HCT116 (cell line): ENCODE measurements around the gene KCNH6. TPM values are rescaled to one million over a fixed set of nuclear protein-coding genes. Genes with fewer than 3 reads are reported as not detected.

Source experiments
- ATAC-seq: fragments of 200-7000 bp; cut with Tn5 transposase; 2 replicates; pipeline ENCODE4 v1.9.1; 2020; ENCODE audit warnings: mild to moderate bottlenecking, moderate library complexity
- BruUV-seq: library from RNA; stranded (reverse); fragments of 400-500 nt; replicated peaks from 2 replicates; lab custom pipeline; 2021; lab: Mats Ljungman, UMichigan
- CTCF ChIA-PET: fragments of 300-600 bp; sonication (Branson Sonifier 250); formaldehyde crosslinking; loops from one replicate; lab custom pipeline; 2021; ENCODE audit warnings: antibody characterized with exemption; lab: Charles Lee
- POLR2A ChIA-PET: fragments of 300-600, 350-600 bp; sonication (Branson Sonifier 250); formaldehyde crosslinking; loops from one replicate; lab custom pipeline; 2021; ENCODE audit warnings: antibody characterized with exemption; lab: Charles Lee
- RAD21 ChIA-PET, 2 experiments: fragments of 300-600 bp; sonication (Branson Sonifier 250); formaldehyde crosslinking; loops; one replicate each; lab custom pipeline; 2023; ENCODE audit warnings: low total read pairs in 2 of 2; ENCODE audit not compliant: uncharacterized antibody in 2 of 2, unreplicated experiment in 2 of 2, low non-redundant PET in 1 of 2; lab: Charles Lee
- DNase-seq: peaks from one replicate; pipeline ENCODE4 v3.0.0-alpha.2; 2010; ENCODE audit warnings: low read depth, low spot score
- H2AFZ ChIP-seq: fragments of 200-600 bp; shearing (Covaris generic), sonication (generic); 2 replicates; pipeline ENCODE4 v1.6.1; 2017; ENCODE audit warnings: low read depth, mixed run types, mixed read lengths, antibody characterized with exemption, low read length; ENCODE audit not compliant: poor library complexity, severe bottlenecking
- H3K27ac ChIP-seq: 2 replicates; pipeline ENCODE4 v1.5.1; 2012; ENCODE audit warnings: low read depth, low read length
- H3K27me3 ChIP-seq: fragments of 200-600 bp; sonication (generic); 2 replicates; pipeline ENCODE4 v1.6.1; 2016; ENCODE audit warnings: mixed run types, low read length, mixed read lengths; ENCODE audit not compliant: insufficient read depth
- H3K36me3 ChIP-seq, 2 experiments: fragments of 200-500 bp in 1 of 2; fragments of 200-600 bp in 1 of 2; sonication (Bioruptor generic) in 1 of 2; sonication (generic) in 1 of 2; 2 replicates each; pipeline versions ENCODE4 v1.5.1 to v1.6.1; 2014 to 2016; ENCODE audit warnings: low read length in 2 of 2, inconsistent platforms in 1 of 2, mixed read lengths in 1 of 2, mixed run types in 1 of 2; ENCODE audit not compliant: insufficient read depth in 2 of 2, control insufficient read depth in 1 of 2
- H3K4me1 ChIP-seq, 2 experiments: fragments of 200-600 bp in 1 of 2; sonication (generic) in 1 of 2; 2 replicates each; pipeline versions ENCODE4 v1.5.1 to v1.6.1; 2012 to 2017; ENCODE audit warnings: low read length in 2 of 2, inconsistent platforms in 1 of 2, mild to moderate bottlenecking in 1 of 2, mixed read lengths in 1 of 2, mixed run types in 1 of 2, moderate library complexity in 1 of 2; ENCODE audit not compliant: insufficient read depth in 2 of 2, control insufficient read depth in 1 of 2
- H3K4me2 ChIP-seq: fragments of 200-600 bp; sonication (generic); 2 replicates; pipeline ENCODE4 v1.6.1; 2017; ENCODE audit warnings: mixed run types, low read length, mixed read lengths
- H3K4me3 ChIP-seq, 2 experiments: fragments of 200-600 bp in 1 of 2; sonication (generic) in 1 of 2; replicated peaks in 1 of 2; 2 replicates each; pipeline ENCODE4 v1.5.1; 2011 to 2016; ENCODE audit warnings: low read length in 2 of 2, control low read depth in 1 of 2, low read depth in 1 of 2, mild to moderate bottlenecking in 1 of 2, mixed read lengths in 1 of 2, mixed run types in 1 of 2
- H3K79me2 ChIP-seq: fragments of 200-600 bp; sonication (generic); 2 replicates; pipeline ENCODE4 v1.6.1; 2017; ENCODE audit warnings: mild to moderate bottlenecking, mixed run types, low read length, moderate library complexity, mixed read lengths; ENCODE audit not compliant: insufficient read depth
- H3K9ac ChIP-seq: fragments of 200-600 bp; sonication (generic); 2 replicates; pipeline ENCODE4 v1.6.1; 2016; ENCODE audit warnings: low read length, mixed read lengths
- H3K9me2 ChIP-seq: fragments of 200-600 bp; sonication (generic), shearing (Covaris generic); 2 replicates; pipeline ENCODE4 v1.6.1; 2017; ENCODE audit warnings: mixed run types, mild to moderate bottlenecking, moderate library complexity; ENCODE audit not compliant: insufficient read depth
- H3K9me3 ChIP-seq, 2 experiments: fragments of 200-500 bp in 1 of 2; fragments of 200-600 bp in 1 of 2; sonication (Bioruptor generic) in 1 of 2; sonication (generic) in 1 of 2; 2 replicates each; pipeline ENCODE4 v1.6.1; 2014 to 2017; ENCODE audit warnings: low read length in 2 of 2, mixed read lengths in 2 of 2, inconsistent platforms in 1 of 2, low read depth in 1 of 2, mild to moderate bottlenecking in 1 of 2, mixed run types in 1 of 2, moderate library complexity in 1 of 2; ENCODE audit not compliant: control insufficient read depth in 1 of 2, insufficient read depth in 1 of 2
- H4K20me1 ChIP-seq: fragments of 200-600 bp; sonication (generic), shearing (Covaris generic); 2 replicates; pipeline ENCODE4 v1.6.1; 2017; ENCODE audit warnings: mixed run types, mild to moderate bottlenecking, moderate library complexity; ENCODE audit not compliant: insufficient read depth
- ATF3 ChIP-seq: IDR thresholded peaks from 2 replicates; pipeline ENCODE4 v1.6.1; 2012
- CEBPB ChIP-seq: IDR thresholded peaks from 2 replicates; pipeline ENCODE4 v1.6.1; 2012; ENCODE audit warnings: low read depth
- CTCF ChIP-seq, 3 experiments: fragments of 200-600 bp in 1 of 3; sonication (generic) in 1 of 3; IDR thresholded peaks in 2 of 3; conservative IDR thresholded peaks in 1 of 3; 2 replicates each; pipeline ENCODE4 v1.5.1; 2012 to 2017; ENCODE audit warnings: low read depth in 2 of 3, low read length in 2 of 3, antibody characterized with exemption in 1 of 3, borderline replicate concordance in 1 of 3, control low read depth in 1 of 3, mild to moderate bottlenecking in 1 of 3, mixed read lengths in 1 of 3, mixed run types in 1 of 3, moderate library complexity in 1 of 3; ENCODE audit not compliant: insufficient read depth in 1 of 3
- EGR1 ChIP-seq: IDR thresholded peaks from 2 replicates; pipeline ENCODE4 v1.6.1; 2012; ENCODE audit warnings: low read depth
- ELF1 ChIP-seq: IDR thresholded peaks from 2 replicates; pipeline ENCODE4 v1.6.1; 2012; ENCODE audit warnings: low read depth, borderline replicate concordance
- EZH2 ChIP-seq: fragments of 200-600 bp; sonication (generic); IDR thresholded peaks from 2 replicates; pipeline ENCODE4 v1.6.1; 2017; ENCODE audit warnings: antibody characterized with exemption, mixed run types
- FOSL1 ChIP-seq: IDR thresholded peaks from 2 replicates; pipeline ENCODE4 v1.6.1; 2012; ENCODE audit warnings: low read depth
- JUND ChIP-seq: IDR thresholded peaks from 2 replicates; pipeline ENCODE4 v1.6.1; 2012
- MAX ChIP-seq: IDR thresholded peaks from 2 replicates; pipeline ENCODE4 v1.6.1; 2012
- POLR2A ChIP-seq: IDR thresholded peaks from 2 replicates; pipeline ENCODE4 v1.7.0; 2011; ENCODE audit warnings: borderline replicate concordance; ENCODE audit not compliant: insufficient read depth, insufficient read length; ENCODE audit errors: extremely low read depth
- RAD21 ChIP-seq: IDR thresholded peaks from 2 replicates; pipeline ENCODE4 v1.6.1; 2012; ENCODE audit warnings: low read depth, mild to moderate bottlenecking
- REST ChIP-seq: IDR thresholded peaks from 2 replicates; pipeline ENCODE4 v1.6.1; 2012; ENCODE audit warnings: low read depth
- SIN3A ChIP-seq: IDR thresholded peaks from 2 replicates; pipeline ENCODE4 v1.6.1; 2012; ENCODE audit warnings: low read depth
- SP1 ChIP-seq: IDR thresholded peaks from 2 replicates; pipeline ENCODE4 v1.6.1; 2012; ENCODE audit warnings: low read depth
- SRF ChIP-seq: IDR thresholded peaks from 2 replicates; pipeline ENCODE4 v1.6.1; 2012; ENCODE audit warnings: low read depth
- TCF7L2 ChIP-seq: IDR thresholded peaks from 2 replicates; pipeline ENCODE4 v1.7.0; 2011; ENCODE audit warnings: borderline replicate concordance, inconsistent platforms; ENCODE audit not compliant: insufficient read depth, insufficient read length; ENCODE audit errors: extremely low read depth
- YY1 ChIP-seq: IDR thresholded peaks from 2 replicates; pipeline ENCODE4 v1.6.1; 2011; ENCODE audit warnings: low read length, low read depth, moderate library complexity, mild to moderate bottlenecking; ENCODE audit not compliant: insufficient replicate concordance; ENCODE audit errors: extremely low read depth
- ZBTB33 ChIP-seq: IDR thresholded peaks from 2 replicates; pipeline ENCODE4 v1.6.1; 2011; ENCODE audit warnings: mild to moderate bottlenecking, low read length, moderate library complexity; ENCODE audit not compliant: insufficient replicate concordance; ENCODE audit errors: extremely low read depth
- ZFX ChIP-seq: fragments of 450-650 bp; IDR thresholded peaks from 2 replicates; pipeline ENCODE4 v1.6.1; 2017
- ZNF274 ChIP-seq: fragments of 200-500 bp; sonication (Bioruptor generic); IDR thresholded peaks from 2 replicates; pipeline ENCODE4 v1.6.1; 2014; ENCODE audit warnings: mild to moderate bottlenecking, low read depth, low read length, inconsistent platforms
- intact Hi-C: fragments of 100-400 bp; cut with micrococcal nuclease; formaldehyde crosslinking; loops from 2 replicates; pipeline ENCODE4 v1.10.0; 2022
- total RNA-seq: library from RNA; stranded (reverse); gene quantifications from one replicate; pipeline ENCODE4 v1.2.1, GENCODE V29; 2021; ENCODE audit not compliant: unreplicated experiment

The KCNH6 gene
- total RNA-seq, 1 experiment from 2014 or later: not detected

GRCh38 chr17:63476854-63477479 is 46.2 kb upstream of the KCNH6 start, which contains the start of gene ACE:
TSS of gene ACE (plus strand) at chr17:63477061. CDS start at chr17:63477095, 34 bp downstream.
- Histone ChIP-seq H3K36me3 (no peaks in the 10 kb centered on the region), H4K20me1 (no peaks in the 10 kb centered on the region), H3K4me2 (peak within 1 kb of the TSS; percentile 88), H3K27me3 (no peaks in the 10 kb centered on the region), H3K4me3 (peak within 1 kb of the TSS; percentile 42 to 60), H3K9me2 (no peaks in the 10 kb centered on the region), H3K27ac (peak within 1 kb of the TSS; percentile 30; the same call in 1 of the 2 replicates), H2AFZ (peak within 1 kb of the TSS; percentile 96), H3K79me2 (no peaks in the 10 kb centered on the region), H3K9me3 (no peaks in the 10 kb centered on the region), H3K4me1 (peaks cover 13 to 41% of the 10 kb centered on the region in 2 experiments), H3K9ac (peak within 1 kb of the TSS; percentile 60)
- no TSS peak for BruUV-seq
- no peak for DNase-seq
- POLR2A ChIA-PET: interaction anchor here (1.0 kb wide), 1 partner anchor 42 kb away, joined by 5 read pairs; no protein-coding TSS in a partner anchor
- intact Hi-C loops: no loop called here
- peak; percentile 69 for ATAC-seq
- RAD21 ChIA-PET: interaction anchor here (0.6 to 3.6 kb wide), 6 partner anchors 32 to 368 kb away, joined by 3 to 21 read pairs (median 5); no protein-coding TSS in a partner anchor
- CTCF ChIA-PET: interaction anchor here (1.4 to 5.7 kb wide), 4 partner anchors 32 to 51 kb away, joined by 4 to 92 read pairs (median 8); no protein-coding TSS in a partner anchor
- no peak for TF ChIP-seq TCF7L2
- peak; percentile 76 for TF ChIP-seq POLR2A
- no peak for TF ChIP-seq ZBTB33
- TF ChIP-seq CEBPB: no peak
- TF ChIP-seq REST: no peak
- TF ChIP-seq EGR1: no peak; the same call in 1 of the 2 replicates
- no peak for TF ChIP-seq ZNF274
- TF ChIP-seq JUND: no peak
- TF ChIP-seq SIN3A: no peak
- TF ChIP-seq RAD21: no peak
- peak; percentile 86 for TF ChIP-seq MAX
- TF ChIP-seq YY1: no peak
- TF ChIP-seq FOSL1: no peak
- no peak for TF ChIP-seq ATF3
- peak; percentile 46; the same call in 1 of the 2 replicates for TF ChIP-seq ZFX
- no peak for TF ChIP-seq EZH2
- TF ChIP-seq SP1: no peak
- TF ChIP-seq CTCF (IDR thresholded peaks at IDR 0.05 in 2 of 3, conservative IDR thresholded peaks at IDR 0.05 in 1 of 3; ENCODE audit: borderline replicate concordance in 1 of 3, insufficient read depth in 1 of 3, low read depth in 2 of 3, low read length in 2 of 3): no peak
- no peak for TF ChIP-seq SRF
- no peak for TF ChIP-seq ELF1
